Astrocyte (in vitro differentiated cells and primary cell): ENCODE measurements around the gene TBX4. TPM values are rescaled to one million over a fixed set of nuclear protein-coding genes. Genes with fewer than 3 reads are reported as not detected.

Source experiments
- DNase-seq: peaks from one replicate; pipeline ENCODE4 v3.0.0-alpha.2; 2010; ENCODE audit warnings: low read depth
- FAIRE-seq: peaks from 2 replicates; lab custom pipeline; 2011; peaks lifted over from hg19 to GRCh38; lab: Jason Lieb, UNC
- H2AFZ ChIP-seq: 2 replicates; pipeline ENCODE4 v1.6.0; 2012; ENCODE audit warnings: low read depth, low read length, inconsistent platforms
- H3K27ac ChIP-seq: 2 replicates; pipeline ENCODE4 v1.5.1; 2011; ENCODE audit warnings: low read depth, low read length, inconsistent platforms
- H3K27me3 ChIP-seq: 2 replicates; pipeline ENCODE4 v1.6.0; 2011; ENCODE audit warnings: low read length, inconsistent platforms; ENCODE audit not compliant: insufficient read depth
- H3K36me3 ChIP-seq: 2 replicates; pipeline ENCODE4 v1.5.1; 2011; ENCODE audit warnings: low read length, inconsistent platforms; ENCODE audit not compliant: insufficient read depth
- H3K4me1 ChIP-seq: 2 replicates; pipeline ENCODE4 v1.5.1; 2011; ENCODE audit warnings: low read length, inconsistent platforms; ENCODE audit not compliant: insufficient read depth
- H3K4me2 ChIP-seq: 2 replicates; pipeline ENCODE4 v1.6.0; 2012; ENCODE audit warnings: low read length, inconsistent platforms
- H3K4me3 ChIP-seq: 2 replicates; pipeline ENCODE4 v1.5.1; 2011; ENCODE audit warnings: low read depth, mild to moderate bottlenecking, low read length, inconsistent platforms; ENCODE audit not compliant: insufficient read depth
- H3K79me2 ChIP-seq: 2 replicates; pipeline ENCODE4 v1.6.0; 2012; ENCODE audit warnings: mild to moderate bottlenecking, low read length, inconsistent platforms; ENCODE audit not compliant: insufficient read depth
- H3K9ac ChIP-seq: 2 replicates; pipeline ENCODE4 v1.6.0; 2012; ENCODE audit warnings: mild to moderate bottlenecking, low read length, inconsistent platforms
- H3K9me3 ChIP-seq: 2 replicates; pipeline ENCODE4 v1.5.1; 2012; ENCODE audit warnings: low read depth, mild to moderate bottlenecking, low read length, inconsistent platforms; ENCODE audit not compliant: insufficient read depth
- H4K20me1 ChIP-seq: 2 replicates; pipeline ENCODE4 v1.6.0; 2012; ENCODE audit warnings: low read length, inconsistent platforms; ENCODE audit not compliant: insufficient read depth
- H3K27ac Mint-ChIP-seq: one replicate; pipeline ENCODE4 v1.8.0; 2021; ENCODE audit warnings: mild to moderate bottlenecking, mixed read lengths; ENCODE audit not compliant: unreplicated experiment
- H3K27me3 Mint-ChIP-seq: one replicate; pipeline ENCODE4 v1.8.0; 2021; ENCODE audit warnings: low read depth, mixed read lengths; ENCODE audit not compliant: unreplicated experiment
- H3K36me3 Mint-ChIP-seq: one replicate; pipeline ENCODE4 v1.8.0; 2021; ENCODE audit warnings: low read depth, mixed read lengths; ENCODE audit not compliant: unreplicated experiment
- H3K4me1 Mint-ChIP-seq: one replicate; pipeline ENCODE4 v1.8.0; 2021; ENCODE audit warnings: low read depth, mixed read lengths; ENCODE audit not compliant: unreplicated experiment
- H3K4me3 Mint-ChIP-seq: one replicate; pipeline ENCODE4 v1.8.0; 2021; ENCODE audit warnings: mild to moderate bottlenecking, moderate library complexity, mixed read lengths; ENCODE audit not compliant: unreplicated experiment
- H3K9me3 Mint-ChIP-seq: one replicate; pipeline ENCODE4 v1.8.0; 2021; ENCODE audit warnings: mild to moderate bottlenecking, mixed read lengths; ENCODE audit not compliant: unreplicated experiment
- EZH2 ChIP-seq: IDR thresholded peaks from 2 replicates; pipeline ENCODE4 v1.6.1; 2012; ENCODE audit warnings: mild to moderate bottlenecking, low read length, inconsistent platforms; ENCODE audit not compliant: insufficient read depth
- total RNA-seq: library from RNA; stranded (reverse); gene quantifications from 2 replicates; pipeline ENCODE4 v1.2.1, GENCODE V29; 2021
- TF ChIP-seq, protein P1 (sequence below): IDR thresholded peaks from 2 replicates; pipeline ENCODE4 v1.5.1; 2011; ENCODE audit warnings: low read depth, mild to moderate bottlenecking, inconsistent platforms, low read length, moderate library complexity; ENCODE audit not compliant: insufficient read depth

TBX4 gene
- total RNA-seq, 1 donor from 2014 or later: 0.14 TPM

DNA sequence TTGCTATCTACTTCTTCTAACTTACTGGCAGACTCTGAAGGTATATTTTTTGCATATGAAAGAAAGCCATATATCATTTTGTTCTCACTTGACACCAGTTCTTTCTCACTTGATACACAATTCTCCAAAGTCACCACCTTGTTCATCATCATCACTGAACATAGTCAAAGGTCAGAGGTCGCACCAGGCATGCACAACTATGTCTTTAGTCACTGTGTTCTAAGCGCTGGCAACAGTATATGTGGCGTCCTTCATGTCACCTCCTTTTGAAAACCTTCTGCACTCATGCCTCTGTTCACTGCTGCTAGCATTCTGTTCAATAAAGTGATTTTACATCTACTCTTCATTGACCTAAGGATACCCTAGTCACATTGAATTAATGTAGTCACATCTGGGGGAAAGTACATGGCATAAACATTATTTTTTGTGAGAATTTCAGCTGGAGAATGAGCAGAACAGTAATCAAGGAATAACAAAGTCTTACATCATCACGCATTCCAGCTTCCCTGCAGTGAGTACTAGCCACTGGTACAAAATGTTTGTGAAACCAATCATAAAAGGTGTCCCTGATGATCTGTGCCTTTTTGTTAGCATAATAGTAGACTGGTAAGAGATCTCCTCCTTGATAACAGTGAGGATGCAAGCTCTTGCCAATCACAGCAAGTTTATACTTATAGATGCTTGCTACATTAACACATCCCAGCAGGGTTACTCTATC, 20.5 kb upstream of the TBX4 start:
- no peaks in the 10 kb centered on the region for H3K27me3 Mint-ChIP-seq
- no peak overlapping the region for H3K4me3 Mint-ChIP-seq

GRCh38 chr17:61436273-61436672, 15.9 kb upstream of the TBX4 start:
- Histone ChIP-seq H3K36me3 (no peaks in the 10 kb centered on the region), H3K4me3 (no peak overlapping the region), H3K27ac (no peak overlapping the region), H3K27me3 (peaks cover 19% of the 10 kb centered on the region), H3K4me1 (peaks cover 4% of the 10 kb centered on the region), H3K9ac (no peak overlapping the region), H3K4me2 (no peak overlapping the region), H2AFZ (no peak overlapping the region), H3K79me2 (no peaks in the 10 kb centered on the region), H4K20me1 (no peaks in the 10 kb centered on the region), H3K9me3 (peaks cover 12% of the 10 kb centered on the region)
- H3K27ac Mint-ChIP-seq: no peak overlapping the region
- H3K4me1 Mint-ChIP-seq: peaks cover 6% of the 10 kb centered on the region
- no peak overlapping the region for H3K4me3 Mint-ChIP-seq
- H3K9me3 Mint-ChIP-seq: peaks cover 13% of the 10 kb centered on the region
- FAIRE-seq: no peak
- peaks cover 8% of the 10 kb centered on the region for H3K27me3 Mint-ChIP-seq
- no peak for TF ChIP-seq EZH2
- TF ChIP-seq, protein P1, sequence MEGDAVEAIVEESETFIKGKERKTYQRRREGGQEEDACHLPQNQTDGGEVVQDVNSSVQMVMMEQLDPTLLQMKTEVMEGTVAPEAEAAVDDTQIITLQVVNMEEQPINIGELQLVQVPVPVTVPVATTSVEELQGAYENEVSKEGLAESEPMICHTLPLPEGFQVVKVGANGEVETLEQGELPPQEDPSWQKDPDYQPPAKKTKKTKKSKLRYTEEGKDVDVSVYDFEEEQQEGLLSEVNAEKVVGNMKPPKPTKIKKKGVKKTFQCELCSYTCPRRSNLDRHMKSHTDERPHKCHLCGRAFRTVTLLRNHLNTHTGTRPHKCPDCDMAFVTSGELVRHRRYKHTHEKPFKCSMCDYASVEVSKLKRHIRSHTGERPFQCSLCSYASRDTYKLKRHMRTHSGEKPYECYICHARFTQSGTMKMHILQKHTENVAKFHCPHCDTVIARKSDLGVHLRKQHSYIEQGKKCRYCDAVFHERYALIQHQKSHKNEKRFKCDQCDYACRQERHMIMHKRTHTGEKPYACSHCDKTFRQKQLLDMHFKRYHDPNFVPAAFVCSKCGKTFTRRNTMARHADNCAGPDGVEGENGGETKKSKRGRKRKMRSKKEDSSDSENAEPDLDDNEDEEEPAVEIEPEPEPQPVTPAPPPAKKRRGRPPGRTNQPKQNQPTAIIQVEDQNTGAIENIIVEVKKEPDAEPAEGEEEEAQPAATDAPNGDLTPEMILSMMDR: no peak
- DNase-seq: no peak
- peaks cover 3% of the 10 kb centered on the region for H3K36me3 Mint-ChIP-seq

More for the DNA sequence above, 20.5 kb upstream of the TBX4 start:
- Histone ChIP-seq H3K4me3 (no peak overlapping the region), H3K36me3 (no peaks in the 10 kb centered on the region), H3K9ac (no peak overlapping the region), H4K20me1 (no peaks in the 10 kb centered on the region), H3K4me1 (peaks cover 4% of the 10 kb centered on the region), H3K79me2 (no peaks in the 10 kb centered on the region), H3K9me3 (peaks cover 2% of the 10 kb centered on the region), H3K4me2 (no peak overlapping the region), H3K27ac (no peak overlapping the region), H3K27me3 (peaks cover 9% of the 10 kb centered on the region), H2AFZ (no peak overlapping the region)
- H3K4me1 Mint-ChIP-seq: peaks cover 15% of the 10 kb centered on the region
- H3K27ac Mint-ChIP-seq: no peak overlapping the region
- FAIRE-seq (no peak), DNase-seq (no peak)
- H3K36me3 Mint-ChIP-seq: no peaks in the 10 kb centered on the region
- no peak for TF ChIP-seq EZH2
- TF ChIP-seq, protein P1: no peak
- H3K9me3 Mint-ChIP-seq: peaks cover 2% of the 10 kb centered on the region
